ENCODE results near the gene WNT9A.
A peak's percentile ranks its signal among the peaks of the same experiment; 100 is the strongest.

WNT9A gene

GRCh38 chr1:227942716-227943261 is 4.9 kb downstream of the WNT9A start:
- H3K9ac ChIP-seq (ENCODE audit: low read length), result no peak overlapping the region
- peaks cover 2% of the 10 kb centered on the region for H3K27me3 ChIP-seq (ENCODE audit: control insufficient read depth, insufficient read depth, low read length)
- peak overlapping the region; percentile 100 for H3K27ac ChIP-seq (ENCODE audit: low read depth, low read length)
- peaks cover 59% of the 10 kb centered on the region for H3K4me1 ChIP-seq (ENCODE audit: control insufficient read depth, insufficient read depth, low read length)
- peak overlapping the region; percentile 16 for H3K4me3 ChIP-seq (ENCODE audit: low read length)
- H3K36me3 ChIP-seq (ENCODE audit: control insufficient read depth, insufficient read depth, low read length), result no peaks in the 10 kb centered on the region

- Histone ChIP-seq H3K4me3 (ENCODE audit: low read length) (no peak overlapping the region), H3K4me1 (ENCODE audit: control insufficient read depth, insufficient read depth, low read length) (peaks cover 59% of the 10 kb centered on the region), H3K27ac (ENCODE audit: low read depth, low read length) (peak overlapping the region; percentile 100)
These were observed 5.6 kb downstream of the WNT9A start for GRCh38 chr1:227942021-227942715.

GRCh38 chr1:227941509-227942020 is 6.2 kb downstream of the WNT9A start:
- Histone ChIP-seq H3K4me3 (ENCODE audit: low read length) (no peak overlapping the region), H3K27me3 (ENCODE audit: control insufficient read depth, insufficient read depth, low read length) (peaks cover 2% of the 10 kb centered on the region), H3K4me1 (ENCODE audit: control insufficient read depth, insufficient read depth, low read length) (peaks cover 59% of the 10 kb centered on the region), H3K9ac (ENCODE audit: low read length) (no peak overlapping the region), H3K36me3 (ENCODE audit: control insufficient read depth, insufficient read depth, low read length) (no peaks in the 10 kb centered on the region), H3K27ac (ENCODE audit: low read depth, low read length) (peak overlapping the region; percentile 33)

More at GRCh38 chr1:227942021-227942715, 5.6 kb downstream of the WNT9A start:
- Histone ChIP-seq H3K27me3 (ENCODE audit: control insufficient read depth, insufficient read depth, low read length) (peaks cover 2% of the 10 kb centered on the region), H3K36me3 (ENCODE audit: control insufficient read depth, insufficient read depth, low read length) (no peaks in the 10 kb centered on the region), H3K9ac (ENCODE audit: low read length) (no peak overlapping the region)

- peaks cover 53% of the 10 kb centered on the region for H3K4me1 ChIP-seq (ENCODE audit: control insufficient read depth, insufficient read depth, low read length)
- H3K4me3 ChIP-seq (ENCODE audit: low read length), result no peak overlapping the region
- peaks cover 2% of the 10 kb centered on the region for H3K27me3 ChIP-seq (ENCODE audit: control insufficient read depth, insufficient read depth, low read length)
- no peak overlapping the region for H3K9ac ChIP-seq (ENCODE audit: low read length)
- no peaks in the 10 kb centered on the region for H3K36me3 ChIP-seq (ENCODE audit: control insufficient read depth, insufficient read depth, low read length)
- H3K27ac ChIP-seq (ENCODE audit: low read depth, low read length), result no peak overlapping the region
These were observed 6.9 kb downstream of the WNT9A start for GRCh38 chr1:227940791-227941241.

- no peak overlapping the region for H3K27ac ChIP-seq (ENCODE audit: low read depth, low read length)
- no peak overlapping the region for H3K4me3 ChIP-seq (ENCODE audit: low read length)
- H3K4me1 ChIP-seq (ENCODE audit: control insufficient read depth, insufficient read depth, low read length), result peaks cover 48% of the 10 kb centered on the region
- H3K27me3 ChIP-seq (ENCODE audit: control insufficient read depth, insufficient read depth, low read length), result peaks cover 2% of the 10 kb centered on the region
- no peak overlapping the region for H3K9ac ChIP-seq (ENCODE audit: low read length)
- H3K36me3 ChIP-seq (ENCODE audit: control insufficient read depth, insufficient read depth, low read length), result no peaks in the 10 kb centered on the region
These were observed 7.7 kb downstream of the WNT9A start for GRCh38 chr1:227939791-227940771.

- peaks cover 46% of the 10 kb centered on the region for H3K4me1 ChIP-seq (ENCODE audit: control insufficient read depth, insufficient read depth, low read length)
- H3K27ac ChIP-seq (ENCODE audit: low read depth, low read length), result no peak overlapping the region
- peaks cover 2% of the 10 kb centered on the region for H3K27me3 ChIP-seq (ENCODE audit: control insufficient read depth, insufficient read depth, low read length)
- H3K36me3 ChIP-seq (ENCODE audit: control insufficient read depth, insufficient read depth, low read length), result no peaks in the 10 kb centered on the region
- no peak overlapping the region for H3K4me3 ChIP-seq (ENCODE audit: low read length)
- no peak overlapping the region for H3K9ac ChIP-seq (ENCODE audit: low read length)
These were observed 8.6 kb downstream of the WNT9A start for GRCh38 chr1:227938911-227939790.

GRCh38 chr1:227938276-227938675 is 9.5 kb downstream of the WNT9A start:
- Histone ChIP-seq H3K4me1 (ENCODE audit: control insufficient read depth, insufficient read depth, low read length) (peaks cover 40% of the 10 kb centered on the region), H3K4me3 (ENCODE audit: low read length) (no peak overlapping the region), H3K36me3 (ENCODE audit: control insufficient read depth, insufficient read depth, low read length) (no peaks in the 10 kb centered on the region), H3K27me3 (ENCODE audit: control insufficient read depth, insufficient read depth, low read length) (peaks cover 2% of the 10 kb centered on the region), H3K27ac (ENCODE audit: low read depth, low read length) (no peak overlapping the region), H3K9ac (ENCODE audit: low read length) (no peak overlapping the region)

GRCh38 chr1:227937838-227938145 is 9.9 kb downstream of the WNT9A start:
- Histone ChIP-seq H3K27ac (ENCODE audit: low read depth, low read length) (no peak overlapping the region), H3K4me1 (ENCODE audit: control insufficient read depth, insufficient read depth, low read length) (peaks cover 35% of the 10 kb centered on the region), H3K9ac (ENCODE audit: low read length) (no peak overlapping the region), H3K27me3 (ENCODE audit: control insufficient read depth, insufficient read depth, low read length) (peaks cover 2% of the 10 kb centered on the region), H3K36me3 (ENCODE audit: control insufficient read depth, insufficient read depth, low read length) (no peaks in the 10 kb centered on the region), H3K4me3 (ENCODE audit: low read length) (no peak overlapping the region)

GRCh38 chr1:227937031-227937837 is 10.5 kb downstream of the WNT9A start:
- no peak overlapping the region for H3K4me3 ChIP-seq (ENCODE audit: low read length)
- H3K36me3 ChIP-seq (ENCODE audit: control insufficient read depth, insufficient read depth, low read length), result no peaks in the 10 kb centered on the region
- H3K27ac ChIP-seq (ENCODE audit: low read depth, low read length), result no peak overlapping the region
- peaks cover 31% of the 10 kb centered on the region for H3K4me1 ChIP-seq (ENCODE audit: control insufficient read depth, insufficient read depth, low read length)
- peaks cover 2% of the 10 kb centered on the region for H3K27me3 ChIP-seq (ENCODE audit: control insufficient read depth, insufficient read depth, low read length)
- H3K9ac ChIP-seq (ENCODE audit: low read length), result no peak overlapping the region

- no peak overlapping the region for H3K9ac ChIP-seq (ENCODE audit: low read length)
- H3K4me1 ChIP-seq (ENCODE audit: control insufficient read depth, insufficient read depth, low read length), result peaks cover 25% of the 10 kb centered on the region
- H3K27ac ChIP-seq (ENCODE audit: low read depth, low read length), result no peak overlapping the region
- H3K36me3 ChIP-seq (ENCODE audit: control insufficient read depth, insufficient read depth, low read length), result no peaks in the 10 kb centered on the region
- H3K27me3 ChIP-seq (ENCODE audit: control insufficient read depth, insufficient read depth, low read length), result peaks cover 2% of the 10 kb centered on the region
- H3K4me3 ChIP-seq (ENCODE audit: low read length), result no peak overlapping the region
These were observed 11.9 kb downstream of the WNT9A start for GRCh38 chr1:227935826-227936225.

Data from rectal smooth muscle tissue (tissue), 1 donor.